OCI-LY1 (cell line): Measurements from ENCODE around the gene MOB1B.

ENCODE experiments used
- H2AFZ ChIP-seq: fragments of 200-600 bp; sonication (generic), shearing (Covaris generic); 2 replicates; pipeline ENCODE4 v1.6.0; 2014; ENCODE audit warnings: antibody characterized with exemption, mild to moderate bottlenecking, low read length
- H3F3A ChIP-seq: fragments of 200-600 bp; sonication (generic), shearing (Covaris generic); 2 replicates; pipeline ENCODE4 v1.6.0; 2014; ENCODE audit warnings: mild to moderate bottlenecking, antibody characterized with exemption, low read length, moderate library complexity; ENCODE audit not compliant: insufficient read depth
- H3K27ac ChIP-seq: fragments of 200-600 bp; sonication (generic); 2 replicates; pipeline ENCODE4 v1.5.1; 2014; ENCODE audit warnings: low read length, mixed run types, mild to moderate bottlenecking, low read depth; ENCODE audit not compliant: poor library complexity, severe bottlenecking
- H3K27me3 ChIP-seq: fragments of 200-600 bp; sonication (generic); 2 replicates; pipeline ENCODE4 v1.6.0; 2014; ENCODE audit warnings: antibody characterized with exemption, mild to moderate bottlenecking, low read length, moderate library complexity; ENCODE audit not compliant: insufficient read depth
- H3K36me3 ChIP-seq: fragments of 200-600 bp; sonication (generic); 2 replicates; pipeline ENCODE4 v1.6.1; 2014; ENCODE audit warnings: mild to moderate bottlenecking, antibody characterized with exemption, low read length, moderate library complexity, mixed read lengths; ENCODE audit not compliant: insufficient read depth
- H3K4me1 ChIP-seq: fragments of 200-600 bp; sonication (generic); 2 replicates; pipeline ENCODE4 v1.5.1; 2014; ENCODE audit warnings: mild to moderate bottlenecking, low read length, moderate library complexity; ENCODE audit not compliant: insufficient read depth, severe bottlenecking
- H3K4me2 ChIP-seq: fragments of 200-600 bp; sonication (generic), shearing (Covaris generic); 2 replicates; pipeline ENCODE4 v1.6.1; 2014; ENCODE audit warnings: low read length
- H3K4me3 ChIP-seq: fragments of 200-600 bp; sonication (generic); 2 replicates; pipeline ENCODE4 v1.5.1; 2014; ENCODE audit warnings: low read length, low read depth, mild to moderate bottlenecking, mixed read lengths; ENCODE audit not compliant: poor library complexity, severe bottlenecking
- H3K79me2 ChIP-seq: fragments of 200-600 bp; shearing (Covaris generic); 2 replicates; pipeline ENCODE4 v1.6.1; 2016; ENCODE audit warnings: mixed run types, low read length, mixed read lengths; ENCODE audit not compliant: insufficient read depth
- H3K9ac ChIP-seq: fragments of 200-600 bp; sonication (generic), shearing (Covaris generic); 2 replicates; pipeline ENCODE4 v1.6.1; 2014; ENCODE audit warnings: mild to moderate bottlenecking, low read length, mixed read lengths
- H3K9me2 ChIP-seq: fragments of 200-600 bp; sonication (generic), shearing (Covaris generic); 2 replicates; pipeline ENCODE4 v1.6.1; 2014; ENCODE audit warnings: low read depth, mild to moderate bottlenecking, low read length, mixed read lengths
- H3K9me3 ChIP-seq: fragments of 200-600 bp; shearing (Covaris generic); 2 replicates; pipeline ENCODE4 v1.6.1; 2014; ENCODE audit warnings: low read length, mixed read lengths
- H4K20me1 ChIP-seq: fragments of 200-600 bp; sonication (generic), shearing (Covaris generic); 2 replicates; pipeline ENCODE4 v1.6.0; 2016; ENCODE audit warnings: mild to moderate bottlenecking, low read length; ENCODE audit not compliant: insufficient read depth
- CTCF ChIP-seq: fragments of 200-600 bp; sonication (generic), shearing (Covaris generic); IDR thresholded peaks from 2 replicates; pipeline ENCODE4 v1.5.1; 2017; ENCODE audit warnings: mild to moderate bottlenecking, antibody characterized with exemption, low read length, moderate library complexity, mixed read lengths
- EZH2 ChIP-seq: fragments of 200-600 bp; sonication (generic), shearing (Covaris generic); IDR thresholded peaks from 2 replicates; pipeline ENCODE4 v1.8.0; 2017; ENCODE audit warnings: borderline replicate concordance, mixed run types, mild to moderate bottlenecking, antibody characterized with exemption, low read length, moderate library complexity, mixed read lengths

MOB1B gene

GRCh38 chr4:70873216-70873615 is 29.0 kb upstream of the MOB1B start:
- no peak overlapping the region for H2AFZ ChIP-seq

GRCh38 chr4:70874268-70875156 is 27.7 kb upstream of the MOB1B start:
- no peaks in the 10 kb centered on the region for H3K9me3 ChIP-seq
- H3K27me3 ChIP-seq, result no peaks in the 10 kb centered on the region
- H3F3A ChIP-seq, result no peaks in the 10 kb centered on the region
- H3K9me2 ChIP-seq, result no peaks in the 10 kb centered on the region
- H3K27ac ChIP-seq, result peak overlapping the region; percentile 67
- H3K79me2 ChIP-seq, result no peaks in the 10 kb centered on the region
- TF ChIP-seq EZH2, result no peak
- no peak for TF ChIP-seq CTCF
- H2AFZ ChIP-seq, result peak overlapping the region; percentile 13
- H3K4me2 ChIP-seq, result peak overlapping the region; percentile 62
- peak overlapping the region; percentile 25; the same call in 1 of the 2 replicates for H3K9ac ChIP-seq
- H3K36me3 ChIP-seq, result no peaks in the 10 kb centered on the region
- no peaks in the 10 kb centered on the region for H4K20me1 ChIP-seq
- peak overlapping the region; percentile 47 for H3K4me3 ChIP-seq
- peaks cover 30% of the 10 kb centered on the region for H3K4me1 ChIP-seq

More at GRCh38 chr4:70873216-70873615, 29.0 kb upstream of the MOB1B start:
- TF ChIP-seq EZH2, result no peak
- no peak for TF ChIP-seq CTCF
- Histone ChIP-seq H3K9me3 (no peaks in the 10 kb centered on the region), H3K79me2 (no peaks in the 10 kb centered on the region), H3K36me3 (no peaks in the 10 kb centered on the region), H3K27me3 (no peaks in the 10 kb centered on the region), H4K20me1 (no peaks in the 10 kb centered on the region), H3K4me1 (peaks cover 30% of the 10 kb centered on the region), H3F3A (no peaks in the 10 kb centered on the region), H3K4me2 (no peak overlapping the region), H3K27ac (peak overlapping the region; percentile 4), H3K9ac (no peak overlapping the region), H3K4me3 (no peak overlapping the region), H3K9me2 (no peaks in the 10 kb centered on the region)

- Histone ChIP-seq H3K4me2 (no peak overlapping the region), H3F3A (no peaks in the 10 kb centered on the region), H3K27ac (no peak overlapping the region), H3K36me3 (no peaks in the 10 kb centered on the region), H3K9me2 (no peaks in the 10 kb centered on the region), H4K20me1 (no peaks in the 10 kb centered on the region), H3K27me3 (no peaks in the 10 kb centered on the region), H2AFZ (no peak overlapping the region), H3K9me3 (no peaks in the 10 kb centered on the region), H3K9ac (no peak overlapping the region), H3K4me1 (peaks cover 30% of the 10 kb centered on the region), H3K4me3 (no peak overlapping the region), H3K79me2 (no peaks in the 10 kb centered on the region)
- TF ChIP-seq CTCF (no peak), EZH2 (no peak)
Measured at GRCh38 chr4:70877556-70877955, 24.6 kb upstream of the MOB1B start.
